HepG2 (cell line): ENCODE data around the gene DENND4A. TPM values are rescaled to one million over a fixed set of nuclear protein-coding genes. Genes with fewer than 3 reads are reported as not detected.
A peak's percentile ranks its signal among the peaks of the same experiment; 100 is the strongest.

Experiments used
- ATAC-seq: fragments of 200-7000 bp; cut with Tn5 transposase; 3 replicates; pipeline ENCODE4 v1.9.1; 2020; ENCODE audit warnings: mild to moderate bottlenecking, moderate library complexity
- BruUV-seq: library from RNA; stranded (reverse); fragments of 400-500 nt; replicated peaks from 2 replicates; lab custom pipeline; 2021; lab: Mats Ljungman, UMichigan
- CTCF ChIA-PET: fragments of 300-600 bp; formaldehyde crosslinking; extraction: SDS; loops from one replicate; lab custom pipeline; 2021; ENCODE audit warnings: low total read pairs, inconsistent platforms, low intra/inter-chr PET ratio; lab: Yijun Ruan, JAX
- POLR2A ChIA-PET: fragments of 350-600 bp; sonication (Branson Sonifier 250); formaldehyde crosslinking; loops from one replicate; lab custom pipeline; 2020; ENCODE audit warnings: antibody characterized with exemption, inconsistent platforms; lab: Yijun Ruan, JAX
- DNase-seq: peaks from one replicate; pipeline ENCODE4 v3.0.0-alpha.2; 2015; ENCODE audit warnings: low spot score
- FAIRE-seq: peaks from 3 replicates; lab custom pipeline; 2011; peaks lifted over from hg19 to GRCh38; lab: Jason Lieb, UNC
- H2AFZ ChIP-seq: one replicate; pipeline ENCODE4 v1.6.1; 2011; ENCODE audit warnings: low read length, inconsistent platforms
- H3K27ac ChIP-seq: fragments of 300-600 bp; 3 replicates; pipeline ENCODE4 v1.8.0; 2011; ENCODE audit warnings: mixed run types, mild to moderate bottlenecking, mixed read lengths, low read length, inconsistent platforms; ENCODE audit not compliant: insufficient read depth; ENCODE audit errors: extremely low read length
- H3K27me3 ChIP-seq, 2 experiments: fragments of 200-600 bp in 1 of 2; 2 replicates in 1 of 2; 3 replicates in 1 of 2; pipeline versions ENCODE4 v1.6.0 to v1.8.0; 2011; ENCODE audit warnings: low read length in 2 of 2, mild to moderate bottlenecking in 2 of 2, moderate library complexity in 2 of 2, inconsistent platforms in 1 of 2; ENCODE audit not compliant: insufficient read depth in 2 of 2, control insufficient read depth in 1 of 2
- H3K36me3 ChIP-seq, 2 experiments: fragments of 200-600 bp in 1 of 2; replicated peaks in 1 of 2; 2 replicates in 1 of 2; 3 replicates in 1 of 2; pipeline versions ENCODE4 v1.5.1 to v1.8.0; 2011; ENCODE audit warnings: low read length in 2 of 2, inconsistent platforms in 1 of 2; ENCODE audit not compliant: insufficient read depth in 2 of 2, control insufficient read depth in 1 of 2
- H3K4me1 ChIP-seq: 2 replicates; pipeline ENCODE4 v1.5.1; 2012; ENCODE audit warnings: low read length, inconsistent platforms; ENCODE audit not compliant: insufficient read depth
- H3K4me2 ChIP-seq: 2 replicates; pipeline ENCODE4 v1.6.0; 2011; ENCODE audit warnings: low read depth, low read length, inconsistent platforms
- H3K4me3 ChIP-seq, 3 experiments: fragments of 200-600 bp in 1 of 3; sonication (generic), shearing (Covaris generic) in 1 of 3; replicated peaks in 1 of 3; 2 replicates each; pipeline ENCODE4 v1.5.1; 2011 to 2016; ENCODE audit warnings: low read length in 3 of 3, inconsistent platforms in 2 of 3, low read depth in 2 of 3, mild to moderate bottlenecking in 2 of 3, control low read depth in 1 of 3, mixed read lengths in 1 of 3; ENCODE audit not compliant: insufficient read depth in 1 of 3
- H3K79me2 ChIP-seq: one replicate; pipeline ENCODE4 v1.6.1; 2011; ENCODE audit warnings: low read length, inconsistent platforms; ENCODE audit not compliant: insufficient read depth
- H3K9ac ChIP-seq: 2 replicates; pipeline ENCODE4 v1.6.0; 2011; ENCODE audit warnings: mild to moderate bottlenecking, low read depth, low read length, inconsistent platforms; ENCODE audit not compliant: insufficient read depth
- H3K9me3 ChIP-seq: 2 replicates; pipeline ENCODE4 v1.5.1; 2012; ENCODE audit warnings: mild to moderate bottlenecking, low read length
- H4K20me1 ChIP-seq: 2 replicates; pipeline ENCODE4 v1.6.0; 2011; ENCODE audit warnings: inconsistent platforms, mild to moderate bottlenecking, low read length, moderate library complexity; ENCODE audit not compliant: insufficient read depth
- AKAP8 ChIP-seq: sonication (generic); formaldehyde crosslinking; IDR thresholded peaks from 2 replicates; pipeline ENCODE4 v1.5.1; 2020; ENCODE audit warnings: mild to moderate bottlenecking, missing genetic modification reagents
- AKNA ChIP-seq: sonication (generic); formaldehyde crosslinking; IDR thresholded peaks from 2 replicates; pipeline ENCODE4 v1.4.0; 2020; ENCODE audit warnings: missing genetic modification reagents, borderline replicate concordance
- ARNT ChIP-seq: fragments of 450-650 bp; IDR thresholded peaks from 2 replicates; pipeline ENCODE4 v1.6.1; 2017
- CBFB ChIP-seq: sonication (generic); formaldehyde crosslinking; IDR thresholded peaks from 2 replicates; pipeline ENCODE4 v1.4.0; 2020; ENCODE audit warnings: missing genetic modification reagents
- HMGXB4 ChIP-seq, 2 experiments: sonication (generic) in 1 of 2; formaldehyde crosslinking in 1 of 2; IDR thresholded peaks; 2 replicates each; pipeline versions ENCODE4 v1.4.0 to v1.6.1; 2018 to 2020; ENCODE audit warnings: missing genetic modification reagents in 2 of 2, borderline replicate concordance in 1 of 2, low read depth in 1 of 2, mild to moderate bottlenecking in 1 of 2, missing biosample characterization in 1 of 2
- HOXA3 ChIP-seq: sonication (generic); formaldehyde crosslinking; IDR thresholded peaks from 2 replicates; pipeline ENCODE4 v1.5.0; 2020; ENCODE audit warnings: missing genetic modification reagents
- PRPF4 ChIP-seq: fragments of 200-400 bp; formaldehyde crosslinking; IDR thresholded peaks from 2 replicates; pipeline ENCODE4 v1.6.1; 2016; ENCODE audit warnings: low read length, low read depth; ENCODE audit not compliant: poor library complexity, severe bottlenecking
- SAP130 ChIP-seq: IDR thresholded peaks from 2 replicates; pipeline ENCODE4 v1.6.1; 2016; ENCODE audit warnings: low read depth
- TFE3 ChIP-seq: IDR thresholded peaks from 2 replicates; pipeline ENCODE4 v1.6.1; 2016
- ZNF232 ChIP-seq: sonication (generic); formaldehyde crosslinking; IDR thresholded peaks from 2 replicates; pipeline ENCODE4 v1.4.0; 2020; ENCODE audit warnings: missing genetic modification reagents, borderline replicate concordance
- ZNF574 ChIP-seq: sonication (generic); formaldehyde crosslinking; IDR thresholded peaks from 2 replicates; pipeline ENCODE4 v1.4.0; 2020; ENCODE audit warnings: missing genetic modification reagents
- ZNF691 ChIP-seq: sonication (generic); formaldehyde crosslinking; IDR thresholded peaks from 2 replicates; pipeline ENCODE4 v1.4.0; 2020; ENCODE audit warnings: missing genetic modification reagents, low read depth, mild to moderate bottlenecking, borderline replicate concordance
- whole genome bisulfite sequencing: methylation state at CpG from one replicate; pipeline ENCODE4 v1.1.6; 2017; ENCODE audit warnings: low lambda C conversion rate; 5-methylcytosine and 5-hydroxymethylcytosine counted together
- in situ Hi-C: cut with HindIII; loops from 2 replicates; pipeline ENCODE4 v1.10.0; 2017; ENCODE audit warnings: low pct_unique_long_range_greater_than_20kb; ENCODE audit not compliant: extremely low pct_ligation_motif_present
- intact Hi-C: fragments of 100-400 bp; cut with micrococcal nuclease; formaldehyde crosslinking; loops from one replicate; pipeline ENCODE4 v1.10.0; 2022; ENCODE audit not compliant: unreplicated experiment
- polyA plus RNA-seq, 8 experiments: library from polyadenylated mRNA; depleted of rRNA in 3 of 8; stranded (reverse) in 7 of 8; unstranded in 1 of 8; fragments of >200 nt; fragmentation: Illumina TruSeq in 4 of 8; extraction: Trizol in 4 of 8; gene quantifications; 2 replicates each; pipeline versions ENCODE4 v1.2.1 to v1.2.3, GENCODE V29; 2011 to 2016; ENCODE audit warnings: low read depth in 4 of 8, missing spikeins in 1 of 8, mixed read lengths in 1 of 8; ENCODE audit not compliant: insufficient read depth in 1 of 8
- total RNA-seq, 5 experiments: library from RNA; depleted of rRNA; stranded (reverse); fragments of >200 nt; fragmentation: Illumina TruSeq; extraction: Trizol; gene quantifications; 2 replicates each; pipeline ENCODE4 v1.2.3, GENCODE V29; 2016; ENCODE audit warnings: low read depth in 1 of 5

DENND4A gene
- total and polyA plus RNA-seq, 2 of the 13 experiments (the other 11 are each of a cell fraction or from before 2014, with no cell fraction given), result 13.2 to 18.6 TPM

- peak; percentile 13 for DNase-seq
- WGBS, result 76% methylated on average over 3 of the region's 3 CpGs
- peak; percentile 65 for ATAC-seq
- Histone ChIP-seq H3K79me2 (no peaks in the 10 kb centered on the region), H3K4me3 (no peak overlapping the region), H3K4me2 (no peak overlapping the region), H4K20me1 (no peaks in the 10 kb centered on the region), H3K4me1 (peaks cover 22% of the 10 kb centered on the region), H2AFZ (no peak overlapping the region), H3K36me3 (peaks cover 0 to 1% of the 10 kb centered on the region in 2 experiments; a peak in 4 of 5 replicates), H3K9ac (no peak overlapping the region), H3K27me3 (no peaks in the 10 kb centered on the region), H3K27ac (peak overlapping the region; percentile 22), H3K9me3 (no peaks in the 10 kb centered on the region)
- no peak for FAIRE-seq
- CTCF ChIA-PET, result no interaction called here
- intact Hi-C loops (no loop called here), in situ Hi-C loops (loop anchor here (25.0 kb wide), 1 partner anchor 233 kb away; the partner anchor contains the start of gene RAB11A)
- BruUV-seq, result no TSS peak
- POLR2A ChIA-PET, result no interaction called here
- TF ChIP-seq PRPF4, result no peak
- no peak for TF ChIP-seq HMGXB4 (CRISPR knock-in tag; IDR thresholded peaks at IDR 0.05; ENCODE audit: borderline replicate concordance in 1 of 2, low read depth in 1 of 2)
- no peak for TF ChIP-seq ARNT
- no peak for TF ChIP-seq ZNF574 (CRISPR knock-in tag)
- no peak for TF ChIP-seq AKNA (CRISPR knock-in tag)
- no peak for TF ChIP-seq ZNF232 (CRISPR knock-in tag)
- no peak for TF ChIP-seq ZNF691 (CRISPR knock-in tag)
- no peak for TF ChIP-seq HOXA3 (CRISPR knock-in tag)
- no peak for TF ChIP-seq AKAP8 (CRISPR knock-in tag)
- TF ChIP-seq TFE3 (CRISPR knock-in tag), result no peak
- no peak for TF ChIP-seq SAP130 (CRISPR knock-in tag)
- TF ChIP-seq CBFB (CRISPR knock-in tag), result no peak
Measured at GRCh38 chr15:65629548-65629947, 162.5 kb downstream of the DENND4A start.
